SK-N-MC (cell line): ENCODE results near the gene RTKN2.
"Not testable (repeated sequence)": the region's sequence is repeated elsewhere in the genome, so short reads cannot be mapped to it uniquely, and the experiment has no call there.

ENCODE experiments used
- EZH2 ChIP-seq: fragments of 200-600 bp; sonication (generic); IDR thresholded peaks from one replicate; pipeline ENCODE4 v1.6.1; 2017; ENCODE audit warnings: antibody characterized with exemption
- POLR2AphosphoS5 ChIP-seq: IDR thresholded peaks from 2 replicates; pipeline ENCODE4 v1.6.1; 2012; ENCODE audit warnings: mild to moderate bottlenecking, low read depth, low read length, borderline replicate concordance

GRCh38 chr10:62242965-62243646, 25.5 kb downstream of the RTKN2 start:
- TF ChIP-seq POLR2AphosphoS5, EZH2: not testable (repeated sequence)
